T47D (cell line): ENCODE measurements around the gene CIDEA.

ENCODE experiments used
- DNase-seq, 2 experiments: peaks; one replicate each; pipeline versions ENCODE4 v3.0.0 to v3.0.0-alpha.2; 2011 to 2012; ENCODE audit warnings: low read depth in 1 of 2, low spot score in 1 of 2
- JUND ChIP-seq: IDR thresholded peaks from 2 replicates; pipeline ENCODE4 v1.6.1; 2012; ENCODE audit warnings: low read depth
- in situ Hi-C: cut with HindIII; loops from 2 replicates; pipeline ENCODE4 v1.10.0; 2016; ENCODE audit warnings: low sequenced_read_pairs, low pct_unique_long_range_greater_than_20kb

The CIDEA gene

GRCh38 chr18:12246849-12247808 is 7.0 kb upstream of the CIDEA start:
- peak; percentile 32 to 54 for DNase-seq

GRCh38 chr18:12247946-12248345 is 6.2 kb upstream of the CIDEA start:
- in situ Hi-C loops = no loop called here
- no peak for DNase-seq
- TF ChIP-seq JUND = no peak

More at GRCh38 chr18:12246849-12247808, 7.0 kb upstream of the CIDEA start:
- in situ Hi-C loops = no loop called here
- no peak for TF ChIP-seq JUND

GRCh38 chr18:12248926-12249720 is 5.0 kb upstream of the CIDEA start:
- no peak for TF ChIP-seq JUND
- in situ Hi-C loops = no loop called here
- no peak for DNase-seq

GRCh38 chr18:12251311-12251710 is 2.9 kb upstream of the CIDEA start:
- no peak for DNase-seq
- in situ Hi-C loops = no loop called here
- no peak for TF ChIP-seq JUND

GRCh38 chr18:12252061-12252460 is 2.1 kb upstream of the CIDEA start:
- no peak for TF ChIP-seq JUND

GRCh38 chr18:12253027-12253426 is 1.1 kb upstream of the CIDEA start:
- in situ Hi-C loops = no loop called here
- no peak for TF ChIP-seq JUND
- DNase-seq = no peak

More at GRCh38 chr18:12252061-12252460, 2.1 kb upstream of the CIDEA start:
- in situ Hi-C loops = no loop called here
- DNase-seq = no peak

- DNase-seq = no peak
- TF ChIP-seq JUND = no peak
- in situ Hi-C loops = no loop called here
Observed at GRCh38 chr18:12253663-12254135, 462 bp upstream of the CIDEA start.

- DNase-seq = no peak
- in situ Hi-C loops = no loop called here
- no peak for TF ChIP-seq JUND
Observed at GRCh38 chr18:12254820-12255511, 805 bp downstream of the CIDEA start.

- in situ Hi-C loops = no loop called here
- no peak for TF ChIP-seq JUND
- peak; percentile 45 to 48 for DNase-seq
Observed at GRCh38 chr18:12255626-12256026, 1.5 kb downstream of the CIDEA start.

GRCh38 chr18:12256951-12257350 is 2.8 kb downstream of the CIDEA start:
- DNase-seq = no peak
- no peak for TF ChIP-seq JUND
- in situ Hi-C loops = no loop called here

GRCh38 chr18:12257996-12258718 is 4.0 kb downstream of the CIDEA start:
- TF ChIP-seq JUND = no peak
- in situ Hi-C loops = no loop called here
- DNase-seq = no peak
